GM21515 (cell line): ENCODE results near the gene ENTPD8.

ENCODE experiments used
- ATAC-seq: cut with Tn5 transposase; IDR thresholded peaks from one replicate; pipeline ENCODE4 v1.9.1; 2021; ENCODE audit not compliant: unreplicated experiment

ENTPD8 gene

DNA sequence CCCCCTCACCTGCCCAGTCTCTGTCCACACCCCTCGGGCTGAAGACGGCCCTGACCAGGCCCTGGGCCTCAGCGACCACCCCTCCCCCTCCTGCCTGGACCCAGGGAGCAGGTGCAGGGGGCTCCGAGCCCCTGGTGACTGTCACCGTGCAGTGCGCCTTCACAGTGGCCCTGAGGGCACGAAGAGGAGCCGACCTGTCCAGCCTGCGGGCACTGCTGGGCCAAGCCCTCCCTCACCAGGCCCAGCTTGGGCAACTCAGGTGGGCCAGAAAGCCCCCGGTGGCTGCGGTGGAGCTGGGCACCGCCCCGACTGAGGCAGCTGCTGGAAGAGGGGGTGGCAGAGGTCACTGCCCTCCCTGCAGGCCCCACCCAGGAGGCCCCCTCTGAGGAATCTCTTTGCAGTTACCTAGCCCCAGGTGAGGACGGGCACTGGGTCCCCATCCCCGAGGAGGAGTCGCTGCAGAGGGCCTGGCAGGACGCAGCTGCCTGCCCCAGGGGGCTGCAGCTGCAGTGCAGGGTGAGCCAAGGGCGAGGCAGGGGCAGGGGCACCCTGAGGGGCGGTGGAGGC lies 7.7 kb downstream of the ENTPD8 start:
- no peak for ATAC-seq

DNA sequence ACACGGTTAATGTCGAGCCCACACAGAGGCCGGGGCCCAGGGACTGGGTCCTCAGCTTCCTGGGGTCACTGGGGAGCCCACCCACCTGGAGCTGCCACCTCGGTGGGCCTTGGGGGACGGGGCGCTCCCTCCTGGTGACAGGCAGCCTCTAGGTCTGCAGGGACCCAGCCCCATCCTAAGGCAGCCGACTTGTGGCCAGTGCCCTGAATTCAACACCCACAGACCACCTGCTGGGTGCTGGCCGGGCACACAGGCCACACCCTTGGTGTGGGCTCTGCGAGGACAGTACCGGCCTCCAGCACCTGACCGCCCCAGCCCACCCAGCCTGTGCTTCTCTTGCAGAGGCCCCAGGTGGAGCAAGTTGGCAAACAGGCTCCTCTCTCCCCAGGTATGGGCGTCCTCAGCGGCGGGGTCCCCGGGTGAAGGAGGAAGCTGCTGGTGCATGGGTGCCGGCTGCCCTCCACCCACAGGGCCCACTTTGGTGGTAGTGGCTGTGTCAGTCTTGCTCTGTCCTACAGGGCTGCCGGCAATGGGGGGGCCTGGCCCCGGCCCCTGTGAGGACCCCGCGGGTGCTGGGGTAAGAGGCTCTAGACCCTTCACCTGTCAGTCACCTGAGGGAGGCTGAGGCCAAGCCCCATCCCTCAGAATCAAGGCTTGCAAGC lies 8.3 kb downstream of the ENTPD8 start:
- ATAC-seq, result no peak

DNA sequence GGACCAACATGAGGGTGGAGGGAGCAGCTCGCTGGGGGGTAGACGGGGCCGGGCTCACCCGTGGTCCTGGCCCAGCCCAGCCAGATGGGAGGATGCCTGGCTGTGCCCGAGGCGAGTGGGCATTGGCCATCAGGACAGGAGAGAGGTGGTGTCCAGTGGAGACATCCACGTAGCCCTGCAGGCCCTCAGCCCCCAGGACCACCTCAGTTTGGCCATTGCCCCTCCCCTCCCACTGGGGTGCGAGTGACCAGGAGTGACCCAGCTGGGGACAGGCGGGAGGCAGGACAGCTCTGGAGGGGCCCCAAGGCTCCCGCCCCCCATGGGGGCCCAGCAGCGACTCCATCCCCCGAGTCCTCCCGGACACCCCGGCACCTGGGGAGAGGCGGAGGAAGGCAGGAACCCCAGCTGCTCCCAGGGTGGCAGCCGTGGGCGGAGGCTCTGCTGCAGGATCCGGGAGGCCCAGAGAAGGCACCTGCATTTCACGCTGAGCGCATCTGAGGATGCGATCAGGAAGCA lies 9.7 kb downstream of the ENTPD8 start:
- no peak for ATAC-seq

DNA sequence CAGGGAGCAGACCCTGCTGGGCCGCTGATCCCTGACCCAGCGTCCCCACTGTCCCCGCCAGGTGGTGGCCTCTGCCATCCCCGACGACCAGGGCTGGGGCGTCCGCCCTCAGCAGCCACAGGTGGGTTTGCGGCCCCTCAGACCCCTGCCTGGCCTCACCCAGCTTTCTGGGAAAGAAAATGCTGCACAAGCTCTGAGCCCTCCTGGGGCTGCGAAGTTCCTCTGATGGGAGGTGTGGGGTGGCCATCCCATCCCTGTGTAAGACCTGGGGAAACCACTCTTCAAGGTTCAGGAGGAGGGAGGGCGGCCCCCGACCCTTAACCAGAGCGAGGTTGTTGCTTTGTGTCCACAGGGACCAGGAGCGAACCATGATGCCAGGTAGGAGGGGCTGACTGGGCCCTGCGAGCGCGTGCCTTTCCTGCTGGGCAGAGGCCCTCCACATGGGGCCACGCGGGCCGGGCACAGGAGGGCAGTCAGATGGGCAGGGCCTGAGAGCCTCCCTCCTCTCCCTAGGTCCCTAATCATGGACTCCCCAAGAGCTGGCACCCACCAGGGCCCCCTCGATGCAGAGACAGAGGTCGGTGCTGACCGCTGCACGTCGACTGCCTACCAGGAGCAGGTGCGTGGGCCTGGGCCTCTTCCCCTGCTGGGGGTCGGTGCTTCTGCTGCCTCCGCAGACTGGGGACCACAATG lies 10.3 kb downstream of the ENTPD8 start:
- ATAC-seq, result no peak

DNA sequence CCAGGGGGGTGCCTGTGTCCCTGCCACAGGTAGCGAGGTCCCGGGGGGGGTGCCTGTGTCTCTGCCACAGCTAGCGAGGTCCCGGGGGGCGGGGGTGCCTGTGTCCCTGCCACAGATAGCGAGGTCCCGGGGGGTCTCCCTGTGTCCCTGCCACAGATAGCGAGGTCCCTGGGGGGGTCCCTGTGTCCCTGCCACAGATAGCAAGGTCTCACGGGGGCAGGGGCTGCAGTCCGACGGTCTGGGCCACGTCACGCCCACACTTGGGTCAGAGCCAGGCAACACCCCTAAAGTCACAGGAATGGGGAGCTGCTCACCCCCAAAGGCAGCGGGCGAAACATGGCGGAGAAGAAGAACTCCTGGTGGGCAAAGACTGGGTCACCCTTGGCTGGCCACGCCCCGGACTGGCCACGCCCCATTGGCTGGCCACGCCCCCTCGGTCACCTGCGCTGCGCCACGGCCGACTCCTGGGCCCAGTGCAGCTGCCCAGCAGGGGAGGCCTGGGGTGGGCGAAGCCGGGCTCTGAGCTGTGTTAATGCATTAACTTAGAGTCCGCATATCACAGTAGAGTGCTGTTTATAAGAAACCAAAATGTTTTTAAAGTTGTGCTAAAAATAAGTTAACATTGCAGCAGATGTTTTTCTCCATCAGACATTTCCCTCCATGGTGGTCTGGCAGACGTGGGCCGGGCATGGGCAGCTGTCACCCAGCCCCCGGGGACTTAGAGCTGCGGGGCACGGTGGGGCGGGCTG lies 11.0 kb downstream of the ENTPD8 start:
- ATAC-seq, result no peak

DNA sequence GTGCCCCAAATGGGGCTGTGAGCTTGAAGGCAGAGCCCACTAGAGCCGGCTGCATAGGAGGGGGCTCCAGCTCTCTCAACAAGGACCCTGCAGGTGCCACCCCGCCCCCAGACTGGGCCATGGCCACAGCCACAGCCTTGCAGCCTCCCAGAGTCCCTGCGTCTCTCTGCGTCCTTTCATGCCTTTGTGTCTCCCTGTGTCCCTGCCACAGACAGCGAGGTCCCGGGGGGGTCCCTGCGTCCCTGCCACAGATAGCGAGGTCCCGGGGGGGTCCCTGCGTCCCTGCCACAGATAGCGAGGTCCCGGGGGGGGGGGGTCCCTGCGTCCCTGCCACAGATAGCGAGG lies 11.6 kb downstream of the ENTPD8 start:
- no peak for ATAC-seq

DNA sequence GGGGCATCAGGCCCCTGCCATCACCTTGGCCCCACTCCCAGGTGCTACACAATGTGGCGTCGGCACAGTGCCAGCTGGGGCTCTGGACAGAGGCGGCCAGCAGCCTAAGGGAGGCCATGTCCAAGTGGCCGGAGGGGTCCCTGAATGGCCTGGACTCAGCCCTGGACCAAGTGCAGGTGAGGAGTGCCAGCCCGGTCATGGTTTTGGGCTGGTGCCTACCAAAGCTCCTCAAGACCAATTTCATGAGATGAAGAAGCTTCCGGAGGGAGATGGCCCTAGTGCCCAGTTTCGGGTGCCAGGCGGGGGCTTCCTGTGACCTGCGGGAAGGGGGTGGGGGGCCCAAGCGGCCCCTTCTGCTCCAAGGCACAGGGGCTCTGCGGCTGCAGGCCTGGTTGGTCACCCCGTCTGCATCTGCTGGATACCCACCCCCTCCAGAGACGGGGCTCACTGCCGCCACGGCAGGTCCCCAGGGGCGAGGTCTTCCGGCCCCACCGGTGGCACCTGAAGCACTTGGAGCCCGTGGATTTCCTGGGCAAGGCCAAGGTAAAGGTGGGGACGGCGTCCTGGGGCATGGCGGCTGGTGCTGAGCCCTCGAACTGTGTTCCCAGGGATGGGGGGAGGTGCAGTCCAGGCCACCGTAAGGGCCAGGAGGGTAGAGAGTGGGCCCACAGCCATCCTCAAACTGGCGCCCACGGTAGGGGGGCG lies 12.2 kb downstream of the ENTPD8 start:
- no peak for ATAC-seq

DNA sequence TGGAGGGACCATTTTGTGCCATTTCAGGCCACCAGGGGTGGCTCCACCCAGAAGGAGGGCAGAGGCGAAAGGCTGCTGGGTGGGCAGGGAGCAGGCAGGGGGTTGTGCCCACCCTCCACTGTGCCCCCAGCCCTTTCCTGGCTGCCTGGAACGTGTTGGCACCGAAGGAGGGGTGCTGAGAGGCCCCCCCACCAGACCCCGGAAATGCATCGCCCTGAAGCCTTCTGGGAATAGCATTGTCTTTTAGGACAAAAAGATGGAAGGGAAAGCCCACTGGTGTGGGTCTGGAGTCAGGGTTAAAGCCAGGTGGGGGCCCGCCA lies 12.9 kb downstream of the ENTPD8 start:
- ATAC-seq, result no peak

DNA sequence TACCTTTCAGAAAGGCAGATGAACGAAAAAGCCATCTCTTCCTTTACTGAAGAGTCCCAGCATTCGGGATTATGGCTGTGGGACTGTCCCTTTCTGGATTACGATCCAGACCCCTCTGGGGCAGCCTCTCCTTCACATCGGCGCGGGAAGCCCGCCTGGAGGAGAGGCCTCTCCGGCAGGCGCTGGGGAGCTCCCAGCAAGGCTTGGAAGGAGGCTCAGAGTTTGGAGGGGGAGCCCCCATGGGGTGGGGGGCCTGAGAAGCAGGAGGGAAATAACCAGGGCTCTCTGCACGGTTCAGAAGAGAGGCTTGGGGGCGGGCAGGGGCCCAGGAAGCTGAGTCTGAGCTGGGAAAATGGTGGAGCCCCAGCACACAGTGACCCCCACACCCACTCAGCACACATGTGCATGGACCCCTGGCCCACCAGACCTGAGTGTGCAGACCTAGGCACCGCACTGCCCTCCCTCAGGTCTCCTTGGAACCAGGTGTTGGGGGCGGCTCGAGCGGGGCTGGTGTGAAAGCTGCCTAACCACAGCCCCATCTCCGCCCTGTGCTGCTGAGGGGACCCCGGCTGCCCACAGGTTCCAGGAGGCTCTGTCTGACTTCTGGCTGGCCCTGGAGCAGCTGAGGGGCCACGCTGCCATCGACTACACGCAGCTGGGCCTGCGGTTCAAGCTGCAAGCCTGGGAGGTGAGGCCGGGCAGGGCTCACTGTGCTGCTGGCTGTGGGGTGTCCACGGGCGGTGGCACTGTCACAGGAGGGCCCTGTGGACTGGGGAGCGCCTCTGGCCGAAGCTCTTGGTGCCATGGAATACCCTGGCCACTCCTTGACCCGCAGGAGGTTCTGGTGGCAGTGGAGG lies 13.5 kb downstream of the ENTPD8 start:
- no peak for ATAC-seq

DNA sequence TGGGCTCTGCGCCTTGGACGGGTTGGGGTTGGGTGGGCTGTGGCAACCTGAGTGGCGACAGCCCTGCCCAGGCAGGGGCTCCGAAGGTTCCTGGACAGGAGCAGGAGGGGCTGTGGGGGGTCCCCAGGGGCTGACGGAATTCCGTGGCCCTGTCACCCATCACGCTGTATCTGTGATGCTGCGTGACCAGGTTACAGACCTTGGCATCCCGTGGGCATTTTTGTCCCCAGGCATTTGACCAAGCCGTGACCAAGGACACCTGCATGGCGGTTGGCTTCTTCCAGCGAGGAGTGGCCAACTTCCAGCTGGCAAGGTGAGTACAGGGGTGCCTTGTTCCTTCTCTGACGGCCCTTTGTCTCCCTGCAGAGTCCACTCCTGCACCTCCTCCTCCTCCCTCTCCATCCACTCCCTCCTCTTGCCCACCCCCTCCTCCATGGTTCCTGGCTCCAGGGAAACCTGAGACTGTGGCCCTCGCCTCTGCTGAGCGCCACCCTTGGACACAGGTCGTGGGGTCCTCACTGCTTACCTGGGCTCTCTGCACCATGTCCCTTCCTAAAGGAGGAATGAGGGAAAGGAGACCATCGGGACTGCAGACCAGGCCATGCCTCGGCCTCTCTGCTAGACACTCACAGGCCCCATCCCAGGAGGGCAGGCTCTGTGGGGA lies 15.0 kb downstream of the ENTPD8 start:
- ATAC-seq, result no peak

DNA sequence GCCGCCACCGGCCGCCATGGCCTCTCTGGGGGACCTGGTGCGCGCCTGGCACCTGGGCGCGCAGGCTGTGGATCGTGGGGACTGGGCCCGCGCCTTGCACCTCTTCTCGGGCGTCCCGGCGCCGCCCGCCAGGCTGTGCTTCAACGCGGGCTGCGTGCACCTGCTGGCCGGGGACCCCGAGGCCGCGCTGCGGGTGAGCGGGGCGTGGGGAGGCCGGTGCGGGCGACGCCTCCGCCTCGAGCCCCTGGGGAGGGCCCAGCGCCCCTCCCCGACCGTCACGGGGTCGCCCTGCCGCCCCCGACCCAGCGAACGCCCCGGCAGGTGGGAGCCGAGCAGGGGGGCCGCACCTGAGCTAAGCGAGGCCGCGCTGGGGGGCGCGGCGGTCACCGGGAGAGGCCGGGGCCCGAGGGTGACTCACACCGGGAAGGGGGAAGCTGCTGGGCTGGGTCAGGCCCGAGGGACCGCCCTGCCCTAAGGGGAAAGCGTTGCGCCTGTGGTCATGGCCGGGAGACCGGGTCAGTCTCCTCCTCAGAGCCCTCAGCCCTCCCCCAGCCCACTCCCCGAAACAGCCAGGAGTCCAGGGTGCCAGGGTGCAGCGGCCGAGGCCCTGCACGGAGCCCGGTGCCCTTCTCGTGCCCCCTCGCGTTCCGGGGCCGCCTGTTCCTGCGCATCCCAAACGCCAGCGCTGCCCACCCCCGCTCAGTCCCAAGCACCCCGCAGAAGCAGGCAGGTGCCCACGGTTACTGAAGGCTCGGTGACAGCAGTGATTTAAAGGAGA lies 17.5 kb downstream of the ENTPD8 start:
- no peak for ATAC-seq

DNA sequence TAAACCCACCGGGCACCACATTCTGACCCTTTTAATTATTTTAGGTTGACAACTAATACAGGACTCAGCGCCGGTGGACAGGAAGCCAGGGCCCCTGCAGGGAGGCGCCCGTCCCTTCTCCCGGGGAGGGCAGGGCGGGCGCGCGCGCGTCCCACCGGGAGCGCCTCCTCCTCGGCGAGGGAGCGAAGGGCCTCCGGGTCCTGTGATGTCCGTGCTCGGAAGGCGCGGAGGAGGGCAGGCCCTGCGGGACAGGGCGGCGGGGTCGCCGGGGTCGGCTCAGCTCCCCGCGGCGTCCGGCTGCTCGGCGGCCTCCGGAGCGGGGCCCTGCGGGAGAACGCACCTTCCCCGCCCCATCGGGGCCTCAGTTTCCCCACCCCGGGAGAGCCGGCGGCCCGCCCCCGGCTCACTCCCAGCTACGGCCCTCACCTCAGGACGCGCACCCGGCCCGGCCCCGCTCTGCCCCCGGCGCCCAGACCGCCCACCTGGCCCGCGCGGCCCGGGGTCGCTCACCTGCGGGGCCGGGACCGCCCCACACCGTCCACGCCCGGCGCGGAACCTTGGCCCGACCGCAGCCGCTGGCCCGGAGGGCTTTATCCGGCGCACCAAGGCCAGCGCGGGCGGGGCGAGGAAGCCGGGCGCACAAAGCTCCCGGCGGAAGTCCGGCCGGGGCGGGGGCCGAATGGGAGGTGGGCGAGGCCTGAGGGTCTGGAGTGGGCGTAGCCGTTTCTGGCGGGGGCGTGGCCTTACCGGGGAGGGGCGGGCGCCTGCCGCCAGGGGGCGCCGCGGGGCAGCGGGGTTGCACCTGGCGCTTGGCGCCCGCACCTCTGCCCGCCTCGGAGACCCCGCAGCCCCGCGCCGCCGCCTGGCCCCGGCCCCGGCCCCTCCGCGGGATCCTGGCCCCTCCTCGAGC lies 18.3 kb downstream of the ENTPD8 start, which contains the start of the genes EXD3 and NOXA1:
TSS of gene EXD3 (minus strand) at position 559 of the 910 bp plus-strand sequence. CDS start 27,805 bp downstream, outside the sequence.
TSS of gene NOXA1 (plus strand) at position 790 of the 910 bp plus-strand sequence. CDS start 137 bp downstream, outside the sequence.
- peak; percentile 83 for ATAC-seq

DNA sequence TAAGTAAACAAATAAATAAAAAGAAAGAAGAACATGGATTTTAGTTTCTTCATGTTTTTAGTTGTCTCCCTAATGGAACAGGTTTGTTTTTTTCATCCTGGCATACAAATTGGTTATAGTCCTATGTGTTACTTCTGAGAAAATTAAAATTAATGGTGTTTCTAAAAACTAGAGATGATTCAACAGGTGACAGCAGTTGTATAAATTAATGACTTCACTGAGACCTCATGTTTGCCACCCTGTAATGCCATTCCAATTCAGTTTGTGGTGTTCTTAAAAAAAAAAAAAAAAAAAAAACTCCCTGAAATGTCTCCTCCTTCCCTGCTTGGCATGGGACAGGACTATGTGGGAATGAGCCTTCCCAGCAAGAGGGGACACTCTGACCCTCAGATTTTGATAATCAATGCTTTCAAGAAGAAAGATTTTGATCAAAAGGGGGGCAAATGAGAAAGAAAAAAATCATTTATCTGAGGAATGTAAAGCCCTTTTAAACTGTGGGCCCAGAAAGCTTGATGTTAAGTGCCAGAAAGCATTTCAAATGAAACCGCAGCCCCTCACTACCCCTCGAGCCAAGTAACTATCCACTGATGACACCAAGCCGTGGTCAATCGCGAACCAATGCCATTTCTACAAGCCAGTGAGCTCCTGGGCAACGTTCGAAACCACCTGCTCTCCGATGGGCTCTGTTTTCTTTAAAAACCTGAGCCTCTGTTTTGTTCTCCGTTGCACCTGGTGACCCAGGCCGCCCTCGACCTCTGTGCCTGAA lies 19.1 kb downstream of the ENTPD8 start:
- ATAC-seq, result no peak

DNA sequence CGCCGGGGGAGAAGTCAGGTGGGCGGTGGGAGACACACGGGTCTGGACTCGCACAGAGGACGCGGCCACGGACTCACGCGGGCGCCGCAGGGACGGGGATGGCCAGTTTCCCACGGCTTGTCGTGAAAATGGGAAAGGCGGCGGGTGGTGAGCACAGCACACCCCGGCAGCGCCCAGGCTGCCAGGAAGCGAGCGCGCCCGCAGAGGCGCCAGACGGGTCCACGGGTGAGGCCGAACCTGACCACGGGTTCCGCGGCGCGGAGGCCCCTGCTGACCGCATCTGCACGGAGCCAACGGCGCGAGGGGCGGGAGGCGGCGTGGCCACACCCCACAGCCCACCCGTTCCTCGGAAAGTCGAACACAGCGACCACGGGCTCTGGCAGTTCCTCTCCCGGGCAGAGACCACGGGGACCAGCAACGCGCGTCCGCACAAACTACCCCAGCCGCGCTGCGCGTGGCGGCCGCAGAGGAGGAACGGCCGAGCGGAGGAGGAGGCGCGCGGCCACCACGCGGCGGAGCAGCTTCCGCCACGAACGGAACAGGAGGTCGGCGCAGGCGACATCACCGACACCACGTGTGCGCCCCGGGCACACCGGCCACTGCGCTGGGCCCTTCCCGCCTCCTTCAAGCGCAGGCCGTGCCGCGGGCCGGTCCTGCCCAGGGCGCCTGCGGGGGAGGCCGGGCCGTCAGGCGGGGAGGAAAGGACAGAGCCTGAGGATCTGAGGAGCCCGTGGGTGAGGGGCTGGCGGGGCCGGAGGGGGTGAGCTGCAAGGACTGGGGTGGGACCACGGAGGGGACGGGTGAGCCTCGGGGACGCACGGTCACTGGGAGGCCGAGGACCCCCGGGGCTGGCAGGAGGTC lies 23.8 kb downstream of the ENTPD8 start:
- ATAC-seq, result no peak

DNA sequence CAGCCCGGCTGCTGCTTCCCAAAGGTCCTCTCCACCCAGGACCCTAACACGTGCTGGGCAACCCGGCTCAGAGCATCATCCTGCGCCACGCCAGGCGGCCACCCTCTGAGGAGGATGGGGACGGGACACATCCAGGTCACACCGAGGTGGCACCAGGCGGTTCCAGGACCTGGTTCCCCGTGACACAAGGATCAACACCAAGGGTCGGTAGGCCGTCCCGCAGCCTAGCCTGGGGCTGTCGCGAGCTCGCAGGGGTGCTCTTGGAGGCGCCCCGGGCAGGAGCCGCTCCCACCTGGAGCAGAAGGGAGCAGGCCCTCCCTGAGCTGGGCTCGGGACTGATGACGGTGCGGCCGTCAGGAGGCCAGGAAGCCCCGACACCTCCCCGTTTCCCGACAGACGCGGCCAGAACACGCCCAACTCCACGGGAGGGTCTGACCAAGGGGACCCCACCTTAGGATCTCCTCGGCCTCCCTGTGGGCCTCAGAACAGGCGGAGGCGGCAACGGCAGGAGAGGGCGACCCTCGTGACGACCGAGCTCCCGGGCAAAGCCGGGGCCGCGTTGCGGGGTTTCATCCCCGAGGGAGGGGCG lies 24.5 kb downstream of the ENTPD8 start:
- ATAC-seq, result no peak
